Lower leg skin (tissue), 3 donors: ENCODE measurements around the gene HECTD4.

ENCODE experiments used
- CTCF ChIP-seq, 3 donors: fragments of 450-650 bp; IDR thresholded peaks; one replicate each; pipeline ENCODE4 v1.5.1; 2016; ENCODE audit warnings: antibody characterized with exemption in 3 of 3, mild to moderate bottlenecking in 3 of 3, moderate library complexity in 2 of 3
- POLR2A ChIP-seq, 2 donors: fragments of 450-650 bp; IDR thresholded peaks; one replicate each; pipeline ENCODE4 v1.6.1; 2016 to 2017; ENCODE audit warnings: antibody characterized with exemption in 2 of 2, mild to moderate bottlenecking in 1 of 2, moderate library complexity in 1 of 2

DNA sequence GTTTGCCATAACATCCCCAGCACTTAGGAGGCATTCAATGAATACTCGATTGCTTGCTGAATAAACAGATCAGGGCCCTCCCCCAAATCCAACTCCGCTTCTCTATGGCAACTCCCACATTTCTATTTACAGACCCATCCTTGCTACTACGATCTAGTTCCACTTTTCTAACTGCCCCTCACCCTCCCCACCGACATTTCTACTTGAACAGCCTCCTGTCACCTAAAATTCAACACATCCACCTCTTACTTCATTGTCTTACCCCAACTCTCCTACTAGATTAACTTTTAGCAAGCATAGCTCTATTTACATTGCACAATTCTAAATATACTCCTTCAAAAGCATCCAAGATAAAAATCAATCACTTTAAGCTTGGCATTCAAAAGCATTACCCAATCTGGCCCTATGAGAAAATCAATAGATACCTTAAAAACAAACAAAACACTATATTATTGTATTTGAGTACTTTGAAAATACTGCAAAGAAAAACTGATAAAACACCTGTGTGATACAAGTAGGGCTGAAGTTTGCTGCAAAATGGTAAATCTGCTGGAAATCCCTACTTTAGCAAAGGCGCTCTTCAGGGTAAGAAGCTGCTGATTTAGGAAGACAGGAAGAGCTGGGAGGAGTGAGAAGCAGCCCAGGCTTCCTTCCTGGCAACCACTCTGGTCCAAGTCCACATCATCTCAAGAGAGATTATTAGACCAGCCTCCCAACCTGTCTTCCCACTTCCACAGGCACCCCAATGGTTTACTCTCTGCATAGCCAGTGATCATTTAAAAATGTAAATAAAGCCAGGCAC is 96.4 kb downstream of the HECTD4 start:
- TF ChIP-seq CTCF (IDR thresholded peaks at IDR 0.05) (no peak), POLR2A (IDR thresholded peaks at IDR 0.05) (no peak)
